Ishikawa (cell line): ENCODE data around the gene ARHGAP22.

Experiments
- CEBPB ChIP-seq: IDR thresholded peaks from 2 replicates; pipeline ENCODE4 v1.6.1; 2012
- CREB1 ChIP-seq: IDR thresholded peaks from 2 replicates; pipeline ENCODE4 v1.6.1; 2012; ENCODE audit warnings: low read depth
- EGR1 ChIP-seq: IDR thresholded peaks from 2 replicates; pipeline ENCODE4 v1.6.1; 2012
- EP300 ChIP-seq: IDR thresholded peaks from 2 replicates; pipeline ENCODE4 v1.6.1; 2012; ENCODE audit warnings: borderline replicate concordance
- FOXM1 ChIP-seq: IDR thresholded peaks from 2 replicates; pipeline ENCODE4 v1.6.1; 2012; ENCODE audit warnings: low read depth, borderline replicate concordance
- MAX ChIP-seq: IDR thresholded peaks from 2 replicates; pipeline ENCODE4 v1.6.1; 2012
- NFIC ChIP-seq: IDR thresholded peaks from 2 replicates; pipeline ENCODE4 v1.6.1; 2012
- RAD21 ChIP-seq: IDR thresholded peaks from 2 replicates; pipeline ENCODE4 v1.6.1; 2012; ENCODE audit warnings: low read depth
- REST ChIP-seq: IDR thresholded peaks from 2 replicates; pipeline ENCODE4 v1.6.1; 2012; ENCODE audit warnings: low read depth, mild to moderate bottlenecking
- TAF1 ChIP-seq: IDR thresholded peaks from 2 replicates; pipeline ENCODE4 v1.6.1; 2012; ENCODE audit warnings: low read depth, mild to moderate bottlenecking
- TCF12 ChIP-seq: IDR thresholded peaks from 2 replicates; pipeline ENCODE4 v1.6.1; 2012; ENCODE audit warnings: low read depth
- TEAD4 ChIP-seq: IDR thresholded peaks from 2 replicates; pipeline ENCODE4 v1.6.1; 2012
- USF1 ChIP-seq: IDR thresholded peaks from 2 replicates; pipeline ENCODE4 v1.6.1; 2012
- YY1 ChIP-seq: IDR thresholded peaks from 2 replicates; pipeline ENCODE4 v1.6.1; 2012; ENCODE audit warnings: low read depth
- ZBTB7A ChIP-seq: IDR thresholded peaks from 2 replicates; pipeline ENCODE4 v1.6.1; 2012; ENCODE audit warnings: low read depth

ARHGAP22 gene

GRCh38 chr10:48489099-48489498 lies 115.8 kb downstream of the ARHGAP22 start:
- TF ChIP-seq RAD21 (no peak), NFIC (no peak), EGR1 (no peak), TCF12 (no peak), CEBPB (no peak), YY1 (no peak), MAX (no peak), FOXM1 (no peak), USF1 (no peak), TEAD4 (no peak), TAF1 (no peak), REST (no peak), CREB1 (no peak), EP300 (no peak), ZBTB7A (no peak)

- TF ChIP-seq YY1 (no peak), TCF12 (no peak), CREB1 (no peak), ZBTB7A (no peak), TEAD4 (no peak), RAD21 (no peak), USF1 (no peak), TAF1 (no peak), REST (no peak), EGR1 (no peak), CEBPB (no peak), FOXM1 (no peak), MAX (no peak), NFIC (no peak), EP300 (no peak)
These were observed 117.6 kb downstream of the ARHGAP22 start for GRCh38 chr10:48487244-48487643.

- TF ChIP-seq CEBPB (no peak), EGR1 (no peak), ZBTB7A (no peak), MAX (no peak), REST (no peak), NFIC (no peak), CREB1 (no peak)
These were observed 119.2 kb downstream of the ARHGAP22 start for GRCh38 chr10:48485711-48486110.

- TF ChIP-seq USF1 = no peak
- no peak for TF ChIP-seq TEAD4
- no peak for TF ChIP-seq EGR1
- no peak for TF ChIP-seq CEBPB
- TF ChIP-seq FOXM1 = no peak
- no peak for TF ChIP-seq YY1
- no peak for TF ChIP-seq TCF12
- no peak for TF ChIP-seq ZBTB7A
- no peak for TF ChIP-seq NFIC
- TF ChIP-seq REST = no peak
- no peak for TF ChIP-seq RAD21
- TF ChIP-seq EP300 = no peak
- no peak for TF ChIP-seq MAX
- TF ChIP-seq CREB1 = no peak
- TF ChIP-seq TAF1 = no peak
These were observed 120.0 kb downstream of the ARHGAP22 start for GRCh38 chr10:48484911-48485310.
